SK-N-SH treated with all-trans-retinoic acid at 6 μM for 48 hours (cell line): ENCODE data around the gene ACTN1.

Experiments
- ATAC-seq: fragments of 200-7000 bp; cut with Tn5 transposase; 3 replicates; pipeline ENCODE4 v1.9.1; 2020; ENCODE audit warnings: mild to moderate bottlenecking, moderate library complexity
- CSDC2 ChIP-seq: fragments of 250-450 bp; sonication (Bioruptor Pico); IDR thresholded peaks from 2 replicates; pipeline ENCODE4 v1.5.0; 2020; ENCODE audit warnings: mild to moderate bottlenecking, moderate library complexity
- ESRRG ChIP-seq: fragments of 250-450 bp; sonication (Bioruptor Pico); IDR thresholded peaks from 2 replicates; pipeline ENCODE4 v1.6.1; 2021; ENCODE audit warnings: mild to moderate bottlenecking
- GLIS3 ChIP-seq: fragments of 250-450 bp; sonication (Bioruptor Pico); IDR thresholded peaks from 2 replicates; pipeline ENCODE4 v1.5.0; 2020; ENCODE audit warnings: mild to moderate bottlenecking, moderate library complexity
- OSR1 ChIP-seq: fragments of 250-450 bp; sonication (Bioruptor Pico); IDR thresholded peaks from 2 replicates; pipeline ENCODE4 v1.8.0; 2022; ENCODE audit warnings: moderate library complexity, mild to moderate bottlenecking, inconsistent platforms
- POU6F1 ChIP-seq: fragments of 250-450 bp; sonication (Bioruptor Pico); IDR thresholded peaks from 2 replicates; pipeline ENCODE4 v1.8.0; 2021; ENCODE audit warnings: low read depth, mild to moderate bottlenecking, moderate library complexity, borderline replicate concordance
- PPARA ChIP-seq: fragments of 250-450 bp; sonication (Bioruptor Pico); IDR thresholded peaks from 2 replicates; pipeline ENCODE4 v1.5.0; 2020; ENCODE audit warnings: mild to moderate bottlenecking, borderline replicate concordance
- RARB ChIP-seq: fragments of 250-450 bp; sonication (Bioruptor Pico); IDR thresholded peaks from 2 replicates; pipeline ENCODE4 v1.8.0; 2021; ENCODE audit warnings: mild to moderate bottlenecking, moderate library complexity
- SNAI2 ChIP-seq: fragments of 250-450 bp; sonication (Bioruptor Pico); IDR thresholded peaks from 2 replicates; pipeline ENCODE4 v1.5.0; 2020; ENCODE audit warnings: mild to moderate bottlenecking, moderate library complexity
- TCF4 ChIP-seq: fragments of 250-450 bp; sonication (Bioruptor Pico); IDR thresholded peaks from 2 replicates; pipeline ENCODE4 v1.8.0; 2021; ENCODE audit warnings: mild to moderate bottlenecking, moderate library complexity, borderline replicate concordance
- TOX ChIP-seq: fragments of 250-450 bp; sonication (Bioruptor Pico); IDR thresholded peaks from 2 replicates; pipeline ENCODE4 v1.8.0; 2021; ENCODE audit warnings: mild to moderate bottlenecking, moderate library complexity, borderline replicate concordance
- ZC3H10 ChIP-seq: fragments of 250-450 bp; sonication (Bioruptor Pico); IDR thresholded peaks from 2 replicates; pipeline ENCODE4 v1.5.1; 2021; ENCODE audit warnings: mild to moderate bottlenecking, moderate library complexity
- ZFP3 ChIP-seq: fragments of 250-450 bp; sonication (Bioruptor Pico); IDR thresholded peaks from 2 replicates; pipeline ENCODE4 v1.5.0; 2020; ENCODE audit warnings: mild to moderate bottlenecking, moderate library complexity
- ZFP30 ChIP-seq: fragments of 450-650 bp; formaldehyde crosslinking; IDR thresholded peaks from 2 replicates; pipeline ENCODE4 v1.5.0; 2022; ENCODE audit warnings: mild to moderate bottlenecking, moderate library complexity
- ZNF565 ChIP-seq: fragments of 450-650 bp; formaldehyde crosslinking; conservative IDR thresholded peaks from 2 replicates; pipeline ENCODE4 v1.5.0; 2020; ENCODE audit warnings: low read depth, mild to moderate bottlenecking, moderate library complexity
- ZNF70 ChIP-seq: fragments of 450-650 bp; formaldehyde crosslinking; IDR thresholded peaks from 2 replicates; pipeline ENCODE4 v1.5.0; 2020; ENCODE audit warnings: mild to moderate bottlenecking, moderate library complexity
- ZNF8 ChIP-seq: fragments of 450-650 bp; formaldehyde crosslinking; IDR thresholded peaks from 2 replicates; pipeline ENCODE4 v1.5.0; 2020; ENCODE audit warnings: mild to moderate bottlenecking, moderate library complexity
- TF ChIP-seq, protein P1 (sequence below): fragments of 250-450 bp; sonication (Bioruptor Pico); IDR thresholded peaks from 2 replicates; pipeline ENCODE4 v1.5.1; 2021; ENCODE audit warnings: mild to moderate bottlenecking, moderate library complexity
- TF ChIP-seq, protein P2 (sequence below): fragments of 250-450 bp; sonication (Bioruptor Pico); IDR thresholded peaks from 2 replicates; pipeline ENCODE4 v1.5.1; 2020; ENCODE audit warnings: low read depth, mild to moderate bottlenecking, moderate library complexity
- TF ChIP-seq, protein P3 (sequence below): fragments of 250-450 bp; sonication (Bioruptor Pico); IDR thresholded peaks from 2 replicates; pipeline ENCODE4 v1.8.0; 2020; ENCODE audit warnings: mild to moderate bottlenecking, moderate library complexity, borderline replicate concordance
- TF ChIP-seq, protein P4 (sequence below): fragments of 250-450 bp; sonication (Bioruptor Pico); IDR thresholded peaks from 2 replicates; pipeline ENCODE4 v1.5.0; 2020; ENCODE audit warnings: mild to moderate bottlenecking, moderate library complexity

Gene ACTN1

GRCh38 chr14:68944162-68944561 lies 34.9 kb downstream of the ACTN1 start:
- no peak for ATAC-seq
- no peak for TF ChIP-seq ZFP30 (CRISPR knock-in tag)
- TF ChIP-seq, protein P1, sequence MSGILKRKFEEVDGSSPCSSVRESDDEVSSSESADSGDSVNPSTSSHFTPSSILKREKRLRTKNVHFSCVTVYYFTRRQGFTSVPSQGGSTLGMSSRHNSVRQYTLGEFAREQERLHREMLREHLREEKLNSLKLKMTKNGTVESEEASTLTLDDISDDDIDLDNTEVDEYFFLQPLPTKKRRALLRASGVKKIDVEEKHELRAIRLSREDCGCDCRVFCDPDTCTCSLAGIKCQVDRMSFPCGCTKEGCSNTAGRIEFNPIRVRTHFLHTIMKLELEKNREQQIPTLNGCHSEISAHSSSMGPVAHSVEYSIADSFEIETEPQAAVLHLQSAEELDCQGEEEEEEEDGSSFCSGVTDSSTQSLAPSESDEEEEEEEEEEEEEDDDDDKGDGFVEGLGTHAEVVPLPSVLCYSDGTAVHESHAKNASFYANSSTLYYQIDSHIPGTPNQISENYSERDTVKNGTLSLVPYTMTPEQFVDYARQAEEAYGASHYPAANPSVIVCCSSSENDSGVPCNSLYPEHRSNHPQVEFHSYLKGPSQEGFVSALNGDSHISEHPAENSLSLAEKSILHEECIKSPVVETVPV (CRISPR knock-in tag), result no peak
- no peak for TF ChIP-seq ZNF8 (CRISPR knock-in tag)
- no peak for TF ChIP-seq PPARA (CRISPR knock-in tag)
- no peak for TF ChIP-seq RARB (CRISPR knock-in tag)
- TF ChIP-seq ZC3H10 (CRISPR knock-in tag), result no peak
- no peak for TF ChIP-seq ESRRG (CRISPR knock-in tag)
- TF ChIP-seq OSR1 (CRISPR knock-in tag), result no peak
- no peak for TF ChIP-seq ZNF70
- TF ChIP-seq, protein P2, sequence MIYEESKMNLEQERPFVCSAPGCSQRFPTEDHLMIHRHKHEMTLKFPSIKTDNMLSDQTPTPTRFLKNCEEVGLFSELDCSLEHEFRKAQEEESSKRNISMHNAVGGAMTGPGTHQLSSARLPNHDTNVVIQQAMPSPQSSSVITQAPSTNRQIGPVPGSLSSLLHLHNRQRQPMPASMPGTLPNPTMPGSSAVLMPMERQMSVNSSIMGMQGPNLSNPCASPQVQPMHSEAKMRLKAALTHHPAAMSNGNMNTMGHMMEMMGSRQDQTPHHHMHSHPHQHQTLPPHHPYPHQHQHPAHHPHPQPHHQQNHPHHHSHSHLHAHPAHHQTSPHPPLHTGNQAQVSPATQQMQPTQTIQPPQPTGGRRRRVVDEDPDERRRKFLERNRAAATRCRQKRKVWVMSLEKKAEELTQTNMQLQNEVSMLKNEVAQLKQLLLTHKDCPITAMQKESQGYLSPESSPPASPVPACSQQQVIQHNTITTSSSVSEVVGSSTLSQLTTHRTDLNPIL, result no peak
- no peak for TF ChIP-seq GLIS3 (CRISPR knock-in tag)
- TF ChIP-seq, protein P3, sequence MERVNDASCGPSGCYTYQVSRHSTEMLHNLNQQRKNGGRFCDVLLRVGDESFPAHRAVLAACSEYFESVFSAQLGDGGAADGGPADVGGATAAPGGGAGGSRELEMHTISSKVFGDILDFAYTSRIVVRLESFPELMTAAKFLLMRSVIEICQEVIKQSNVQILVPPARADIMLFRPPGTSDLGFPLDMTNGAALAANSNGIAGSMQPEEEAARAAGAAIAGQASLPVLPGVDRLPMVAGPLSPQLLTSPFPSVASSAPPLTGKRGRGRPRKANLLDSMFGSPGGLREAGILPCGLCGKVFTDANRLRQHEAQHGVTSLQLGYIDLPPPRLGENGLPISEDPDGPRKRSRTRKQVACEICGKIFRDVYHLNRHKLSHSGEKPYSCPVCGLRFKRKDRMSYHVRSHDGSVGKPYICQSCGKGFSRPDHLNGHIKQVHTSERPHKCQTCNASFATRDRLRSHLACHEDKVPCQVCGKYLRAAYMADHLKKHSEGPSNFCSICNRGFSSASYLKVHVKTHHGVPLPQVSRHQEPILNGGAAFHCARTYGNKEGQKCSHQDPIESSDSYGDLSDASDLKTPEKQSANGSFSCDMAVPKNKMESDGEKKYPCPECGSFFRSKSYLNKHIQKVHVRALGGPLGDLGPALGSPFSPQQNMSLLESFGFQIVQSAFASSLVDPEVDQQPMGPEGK (CRISPR knock-in tag), result no peak
- TF ChIP-seq ZNF565, result no peak
- no peak for TF ChIP-seq TCF4 (CRISPR knock-in tag)
- TF ChIP-seq ZFP3 (CRISPR knock-in tag), result no peak
- TF ChIP-seq SNAI2 (CRISPR knock-in tag), result no peak
- no peak for TF ChIP-seq TOX (CRISPR knock-in tag)
- TF ChIP-seq, protein P4, sequence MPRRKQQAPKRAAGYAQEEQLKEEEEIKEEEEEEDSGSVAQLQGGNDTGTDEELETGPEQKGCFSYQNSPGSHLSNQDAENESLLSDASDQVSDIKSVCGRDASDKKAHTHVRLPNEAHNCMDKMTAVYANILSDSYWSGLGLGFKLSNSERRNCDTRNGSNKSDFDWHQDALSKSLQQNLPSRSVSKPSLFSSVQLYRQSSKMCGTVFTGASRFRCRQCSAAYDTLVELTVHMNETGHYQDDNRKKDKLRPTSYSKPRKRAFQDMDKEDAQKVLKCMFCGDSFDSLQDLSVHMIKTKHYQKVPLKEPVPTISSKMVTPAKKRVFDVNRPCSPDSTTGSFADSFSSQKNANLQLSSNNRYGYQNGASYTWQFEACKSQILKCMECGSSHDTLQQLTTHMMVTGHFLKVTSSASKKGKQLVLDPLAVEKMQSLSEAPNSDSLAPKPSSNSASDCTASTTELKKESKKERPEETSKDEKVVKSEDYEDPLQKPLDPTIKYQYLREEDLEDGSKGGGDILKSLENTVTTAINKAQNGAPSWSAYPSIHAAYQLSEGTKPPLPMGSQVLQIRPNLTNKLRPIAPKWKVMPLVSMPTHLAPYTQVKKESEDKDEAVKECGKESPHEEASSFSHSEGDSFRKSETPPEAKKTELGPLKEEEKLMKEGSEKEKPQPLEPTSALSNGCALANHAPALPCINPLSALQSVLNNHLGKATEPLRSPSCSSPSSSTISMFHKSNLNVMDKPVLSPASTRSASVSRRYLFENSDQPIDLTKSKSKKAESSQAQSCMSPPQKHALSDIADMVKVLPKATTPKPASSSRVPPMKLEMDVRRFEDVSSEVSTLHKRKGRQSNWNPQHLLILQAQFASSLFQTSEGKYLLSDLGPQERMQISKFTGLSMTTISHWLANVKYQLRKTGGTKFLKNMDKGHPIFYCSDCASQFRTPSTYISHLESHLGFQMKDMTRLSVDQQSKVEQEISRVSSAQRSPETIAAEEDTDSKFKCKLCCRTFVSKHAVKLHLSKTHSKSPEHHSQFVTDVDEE (CRISPR knock-in tag), result no peak
- no peak for TF ChIP-seq CSDC2 (CRISPR knock-in tag)
- TF ChIP-seq POU6F1 (CRISPR knock-in tag), result no peak

DNA sequence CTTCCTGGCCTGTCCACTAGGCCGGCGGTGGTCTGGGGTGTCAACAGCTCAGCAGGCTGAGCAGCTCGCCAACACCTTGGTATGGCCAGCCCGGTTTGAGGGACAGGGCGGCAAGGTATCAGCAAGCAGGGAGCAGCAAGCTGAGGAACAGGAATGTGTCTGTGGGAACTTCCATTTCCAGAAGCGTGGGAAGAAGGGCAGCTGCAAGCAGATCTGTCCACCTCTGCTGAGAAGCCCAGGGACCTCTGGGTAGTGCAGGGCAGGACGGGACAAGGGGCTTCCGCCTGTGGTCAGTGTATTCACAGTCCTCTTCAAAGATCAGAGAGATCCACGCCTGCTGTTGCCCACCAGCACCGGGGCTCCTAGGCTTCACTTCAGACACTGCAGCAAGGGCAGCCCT lies 36.0 kb downstream of the ACTN1 start:
- TF ChIP-seq, protein P3 (CRISPR knock-in tag), result no peak
- no peak for ATAC-seq
